Measurements from ENCODE around the gene LPP. TPM values are rescaled to one million over a fixed set of nuclear protein-coding genes. Genes with fewer than 3 reads are reported as not detected.
A peak's percentile ranks its signal among the peaks of the same experiment; 100 is the strongest.

The LPP gene
- total RNA-seq, 1 experiment from 2014 or later: 31.2 TPM

- no peak for DNase-seq (ENCODE audit: low spot score)
Measured at GRCh38 chr3:188330138-188330537, 176.2 kb downstream of the LPP start.

GRCh38 chr3:188331166-188331565 is 177.2 kb downstream of the LPP start:
- DNase-seq (ENCODE audit: low spot score): no peak

GRCh38 chr3:188332085-188332484 is 178.1 kb downstream of the LPP start:
- no peak for DNase-seq (ENCODE audit: low spot score)

GRCh38 chr3:188335656-188336055 is 181.7 kb downstream of the LPP start:
- DNase-seq (ENCODE audit: low spot score): no peak

GRCh38 chr3:188336178-188336577 is 182.2 kb downstream of the LPP start:
- DNase-seq (ENCODE audit: low spot score): no peak

- no peak for DNase-seq (ENCODE audit: low spot score)
Measured at GRCh38 chr3:188337232-188337631, 183.3 kb downstream of the LPP start.

- no peak for DNase-seq (ENCODE audit: low spot score)
Measured at GRCh38 chr3:188338086-188338485, 184.1 kb downstream of the LPP start.

GRCh38 chr3:188339410-188340295 is 185.7 kb downstream of the LPP start:
- no peak for DNase-seq (ENCODE audit: low spot score)

- no peak for DNase-seq (ENCODE audit: low spot score)
Measured at GRCh38 chr3:188341501-188341900, 187.5 kb downstream of the LPP start.

GRCh38 chr3:188342991-188343732 is 189.2 kb downstream of the LPP start:
- no peak for DNase-seq (ENCODE audit: low spot score)

GRCh38 chr3:188343894-188344293 is 189.9 kb downstream of the LPP start:
- DNase-seq (ENCODE audit: low spot score): no peak

- DNase-seq (ENCODE audit: low spot score): peak; percentile 31
Measured at GRCh38 chr3:188345223-188345622, 191.3 kb downstream of the LPP start.

GRCh38 chr3:188348435-188349244 is 194.7 kb downstream of the LPP start:
- peak; percentile 92 for DNase-seq (ENCODE audit: low spot score)

GRCh38 chr3:188349351-188349901 is 195.5 kb downstream of the LPP start:
- peak; percentile 25 for DNase-seq (ENCODE audit: low spot score)

- no peak for DNase-seq (ENCODE audit: low spot score)
Measured at GRCh38 chr3:188349933-188350332, 196.0 kb downstream of the LPP start.

GRCh38 chr3:188350961-188351360 is 197.0 kb downstream of the LPP start:
- DNase-seq (ENCODE audit: low spot score): no peak

GRCh38 chr3:188351648-188352047 is 197.7 kb downstream of the LPP start:
- DNase-seq (ENCODE audit: low spot score): no peak

GRCh38 chr3:188352196-188352927 is 198.4 kb downstream of the LPP start:
- no peak for DNase-seq (ENCODE audit: low spot score)

GRCh38 chr3:188353426-188353825 is 199.5 kb downstream of the LPP start:
- no peak for DNase-seq (ENCODE audit: low spot score)

GRCh38 chr3:188358787-188359493 is 205.0 kb downstream of the LPP start:
- no peak for DNase-seq (ENCODE audit: low spot score)

Measured in A172 (cell line).